NT2/D1 (cell line): ENCODE data around the gene POU2F3.
"Not testable (repeated sequence)": the region's sequence is repeated elsewhere in the genome, so short reads cannot be mapped to it uniquely, and the experiment has no call there.

Experiments used
- DNase-seq: peaks from one replicate; pipeline ENCODE4 v3.0.0-alpha.2; 2011; ENCODE audit warnings: low read depth, low spot score
- H3K27me3 ChIP-seq: 2 replicates; pipeline ENCODE4 v1.6.0; 2011; ENCODE audit warnings: mild to moderate bottlenecking; ENCODE audit not compliant: insufficient read length, insufficient read depth
- H3K36me3 ChIP-seq: 2 replicates; pipeline ENCODE4 v1.6.1; 2011; ENCODE audit warnings: mild to moderate bottlenecking, low read length, mixed read lengths; ENCODE audit not compliant: insufficient read depth, insufficient read length
- H3K4me1 ChIP-seq: 2 replicates; pipeline ENCODE4 v1.5.1; 2011; ENCODE audit not compliant: insufficient read depth, insufficient read length
- H3K4me3 ChIP-seq: 2 replicates; pipeline ENCODE4 v1.5.1; 2011; ENCODE audit warnings: low read depth; ENCODE audit not compliant: insufficient read length
- H3K9ac ChIP-seq: 2 replicates; pipeline ENCODE4 v1.6.0; 2011; ENCODE audit warnings: low read depth; ENCODE audit not compliant: insufficient read length
- H3K9me3 ChIP-seq: 2 replicates; pipeline ENCODE4 v1.5.1; 2011; ENCODE audit warnings: mild to moderate bottlenecking, low read length; ENCODE audit not compliant: insufficient read depth
- SUZ12 ChIP-seq: IDR thresholded peaks from 2 replicates; pipeline ENCODE4 v1.6.1; 2011; ENCODE audit not compliant: insufficient read length, insufficient read depth; ENCODE audit errors: extremely low read depth
- YY1 ChIP-seq: IDR thresholded peaks from 2 replicates; pipeline ENCODE4 v1.6.1; 2011; ENCODE audit not compliant: insufficient read length, insufficient read depth
- ZNF274 ChIP-seq: IDR thresholded peaks from 2 replicates; pipeline ENCODE4 v1.6.1; 2011; ENCODE audit warnings: mild to moderate bottlenecking, low read depth, low read length

POU2F3 gene

DNA sequence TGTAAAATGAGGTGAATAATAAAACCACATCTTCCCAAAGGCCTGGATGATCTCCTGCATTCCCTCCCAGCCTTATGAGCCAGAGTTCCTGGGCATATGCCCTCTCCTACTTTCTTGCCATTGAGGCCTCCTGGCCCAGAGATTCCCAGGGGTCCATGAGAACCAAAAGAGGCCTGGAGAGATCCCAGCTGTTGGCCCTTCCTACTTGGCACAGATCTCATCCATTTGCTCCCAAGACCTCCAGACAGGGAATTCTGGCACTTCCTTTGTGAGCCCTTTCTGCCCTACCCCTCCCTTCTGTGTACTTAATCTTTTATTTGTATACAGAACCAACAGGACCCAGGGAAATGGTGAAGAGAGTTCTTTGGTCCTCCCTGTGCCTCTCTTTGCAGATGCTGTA lies 21.4 kb downstream of the POU2F3 start:
- DNase-seq = no peak
- Histone ChIP-seq H3K9me3 (no peaks in the 10 kb centered on the region), H3K4me3 (no peak overlapping the region), H3K27me3 (no peaks in the 10 kb centered on the region), H3K9ac (no peak overlapping the region), H3K4me1 (peaks cover 2% of the 10 kb centered on the region), H3K36me3 (no peaks in the 10 kb centered on the region)
- TF ChIP-seq SUZ12 (no peak), ZNF274 (no peak), YY1 (no peak)

DNA sequence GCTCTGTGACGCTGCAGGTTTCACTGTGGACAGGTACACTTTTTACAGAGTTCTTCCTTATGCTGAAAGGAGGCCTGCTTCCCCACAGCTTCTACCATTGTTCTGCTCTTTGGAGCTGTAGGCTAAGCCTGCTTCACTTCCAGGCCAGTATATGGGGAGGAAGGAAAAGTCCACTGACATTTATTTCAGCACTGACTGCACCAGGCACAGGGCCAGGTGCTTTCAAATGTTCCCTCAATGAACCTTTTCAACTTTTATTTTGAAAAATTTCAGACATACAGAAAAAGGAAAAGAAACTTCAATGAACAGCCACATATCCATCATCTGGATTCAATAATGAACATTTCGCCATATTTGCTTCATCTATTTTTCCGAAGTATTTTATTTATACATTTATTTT lies 22.0 kb downstream of the POU2F3 start:
- no peaks in the 10 kb centered on the region for H3K9me3 ChIP-seq
- no peaks in the 10 kb centered on the region for H3K36me3 ChIP-seq
- H3K27me3 ChIP-seq = no peaks in the 10 kb centered on the region
- H3K9ac ChIP-seq = no peak overlapping the region
- TF ChIP-seq ZNF274 = no peak
- H3K4me3 ChIP-seq = no peak overlapping the region
- peaks cover 2% of the 10 kb centered on the region for H3K4me1 ChIP-seq
- no peak for DNase-seq

DNA sequence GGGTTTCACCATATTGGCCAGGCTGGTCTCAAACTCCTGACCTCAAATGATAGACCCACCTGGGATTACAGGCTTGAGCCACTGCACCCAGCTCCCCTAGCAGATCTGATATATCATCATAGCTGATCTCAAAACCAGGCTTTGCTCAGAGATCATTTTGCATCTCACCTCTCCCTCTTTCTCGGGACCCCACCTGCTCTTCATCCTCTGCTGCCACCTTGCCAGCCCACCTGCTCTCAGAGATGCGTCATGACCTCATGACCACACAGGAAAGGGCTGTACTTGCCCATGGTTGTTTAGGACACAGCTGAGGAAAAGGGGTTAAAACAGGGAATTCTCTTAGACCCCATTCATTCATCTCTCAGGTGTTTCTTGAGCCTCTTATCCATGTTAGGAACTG lies 27.4 kb downstream of the POU2F3 start:
- Histone ChIP-seq H3K9me3 (no peaks in the 10 kb centered on the region), H3K9ac (no peak overlapping the region), H3K36me3 (no peaks in the 10 kb centered on the region), H3K4me1 (no peaks in the 10 kb centered on the region), H3K27me3 (no peaks in the 10 kb centered on the region), H3K4me3 (no peak overlapping the region)
- DNase-seq = no peak
- no peak for TF ChIP-seq SUZ12
- no peak for TF ChIP-seq YY1
- no peak for TF ChIP-seq ZNF274

DNA sequence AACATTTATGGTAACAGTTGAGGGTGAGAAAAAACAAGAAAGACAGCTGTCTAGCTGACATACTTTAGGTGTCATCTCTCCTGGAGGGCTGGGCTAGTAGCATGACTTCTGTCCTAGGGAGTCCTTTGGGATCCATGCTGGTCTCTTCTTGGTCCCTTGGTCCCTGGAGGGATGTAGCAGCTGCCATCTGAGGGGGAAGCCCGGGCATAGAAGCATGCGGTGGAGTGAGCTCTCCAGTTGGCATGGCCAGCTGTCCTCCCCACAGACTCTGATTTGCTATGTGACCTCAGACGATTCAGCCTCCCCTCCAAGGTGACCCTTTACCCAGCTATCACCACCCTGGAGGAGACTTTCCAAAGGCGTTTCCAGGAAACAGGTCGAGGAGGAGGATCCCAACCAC lies 28.7 kb downstream of the POU2F3 start:
- DNase-seq = no peak
- H3K36me3 ChIP-seq = no peaks in the 10 kb centered on the region
- no peaks in the 10 kb centered on the region for H3K4me1 ChIP-seq
- H3K9me3 ChIP-seq = no peaks in the 10 kb centered on the region
- H3K4me3 ChIP-seq = no peak overlapping the region
- H3K9ac ChIP-seq = no peak overlapping the region
- no peaks in the 10 kb centered on the region for H3K27me3 ChIP-seq
- TF ChIP-seq ZNF274 = no peak
- TF ChIP-seq YY1 = no peak

DNA sequence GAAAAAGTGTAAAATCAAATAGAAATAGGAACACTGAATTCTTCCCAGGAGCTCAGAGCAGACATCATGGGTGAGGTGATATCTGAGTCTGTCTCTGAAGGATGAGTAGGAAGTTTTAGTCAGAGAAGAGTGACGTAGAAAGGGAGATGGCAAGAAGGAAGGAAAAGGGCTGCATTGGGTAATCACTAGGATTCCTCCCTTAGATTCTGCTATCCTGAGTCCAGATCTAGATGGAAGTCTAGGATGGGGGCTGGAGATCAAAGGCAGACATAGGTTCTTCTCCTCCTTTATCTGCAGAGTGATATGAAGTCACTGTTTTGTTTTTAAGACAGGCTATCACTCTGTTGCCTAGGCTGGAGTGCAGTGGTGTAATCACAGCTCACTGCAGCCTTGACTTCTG lies 30.4 kb downstream of the POU2F3 start:
- Histone ChIP-seq H3K27me3 (no peaks in the 10 kb centered on the region), H3K9ac (no peak overlapping the region), H3K36me3 (no peaks in the 10 kb centered on the region), H3K4me1 (no peaks in the 10 kb centered on the region), H3K4me3 (no peak overlapping the region), H3K9me3 (no peaks in the 10 kb centered on the region)
- TF ChIP-seq YY1 (no peak), SUZ12 (no peak), ZNF274 (no peak)
- no peak for DNase-seq

DNA sequence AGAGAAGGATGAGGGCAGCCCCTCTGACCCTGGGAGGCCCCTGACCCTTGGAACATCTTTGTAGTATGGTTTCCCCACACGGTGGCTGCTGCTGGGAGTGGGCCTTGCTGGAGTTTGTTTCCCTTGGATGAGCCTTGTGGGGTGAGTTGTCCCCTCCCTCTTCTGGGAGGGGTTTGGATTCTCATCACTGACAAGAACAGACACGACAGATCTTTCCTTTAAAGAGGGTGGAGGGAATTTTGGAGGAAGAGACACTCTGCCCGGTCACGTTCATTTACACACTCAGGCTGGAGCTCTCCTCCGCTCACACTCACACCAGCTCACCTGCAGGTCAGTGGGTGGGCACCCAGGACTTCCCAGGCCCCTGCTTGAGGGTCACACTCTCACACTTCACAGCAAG lies 31.7 kb downstream of the POU2F3 start:
- H3K4me1 ChIP-seq = no peaks in the 10 kb centered on the region
- H3K4me3 ChIP-seq = no peak overlapping the region
- H3K27me3 ChIP-seq = no peaks in the 10 kb centered on the region
- H3K36me3 ChIP-seq = no peaks in the 10 kb centered on the region
- no peak overlapping the region for H3K9ac ChIP-seq
- no peaks in the 10 kb centered on the region for H3K9me3 ChIP-seq
- DNase-seq = no peak
- TF ChIP-seq YY1 (no peak), SUZ12 (no peak), ZNF274 (no peak)

DNA sequence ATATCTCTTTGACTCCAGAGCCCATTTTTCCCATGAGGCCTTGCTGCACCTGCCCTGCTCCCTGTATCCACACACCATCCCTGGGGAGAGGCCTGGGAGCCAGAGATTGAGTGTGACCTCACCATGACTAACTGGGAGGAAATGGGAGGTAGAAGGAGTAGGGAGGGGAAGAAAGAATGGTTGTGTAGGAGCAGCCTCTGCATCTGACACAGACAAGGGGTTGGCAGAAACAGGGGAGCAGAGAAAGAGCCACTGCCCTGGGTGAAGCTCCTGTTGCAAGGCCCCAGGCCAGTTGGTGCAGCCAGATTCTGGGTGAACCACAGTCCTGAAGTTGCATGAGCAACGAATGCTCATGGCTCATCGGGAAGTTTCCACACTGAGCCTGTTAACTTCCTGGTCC lies 32.4 kb downstream of the POU2F3 start:
- Histone ChIP-seq H3K9me3 (no peaks in the 10 kb centered on the region), H3K36me3 (no peaks in the 10 kb centered on the region), H3K27me3 (no peaks in the 10 kb centered on the region), H3K9ac (no peak overlapping the region), H3K4me1 (no peaks in the 10 kb centered on the region), H3K4me3 (no peak overlapping the region)
- TF ChIP-seq SUZ12 (no peak), ZNF274 (no peak), YY1 (no peak)
- DNase-seq = no peak

DNA sequence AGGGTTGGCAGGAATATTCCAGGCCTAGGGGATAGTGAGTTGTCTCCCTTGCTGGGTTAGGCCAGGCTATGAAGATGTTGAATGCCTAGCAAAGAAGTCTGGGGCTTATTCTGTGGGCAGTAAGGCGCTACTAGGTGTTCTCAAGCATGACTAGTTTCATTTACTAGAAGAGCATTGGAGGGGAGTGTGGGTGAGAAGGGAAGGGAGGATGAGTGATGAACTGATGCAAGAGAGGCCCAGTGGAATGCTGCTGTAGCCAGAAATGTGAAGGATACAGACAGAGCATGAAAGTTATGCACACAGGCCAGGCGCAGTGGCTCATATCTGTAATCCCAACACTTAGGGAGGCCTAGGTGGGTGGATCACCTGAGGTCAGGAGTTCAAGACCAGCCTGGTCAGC lies 33.5 kb downstream of the POU2F3 start:
- no peaks in the 10 kb centered on the region for H3K27me3 ChIP-seq
- no peak for DNase-seq
- H3K9me3 ChIP-seq = no peaks in the 10 kb centered on the region
- no peak overlapping the region for H3K4me3 ChIP-seq
- no peak overlapping the region for H3K9ac ChIP-seq
- no peaks in the 10 kb centered on the region for H3K36me3 ChIP-seq
- H3K4me1 ChIP-seq = no peaks in the 10 kb centered on the region
- TF ChIP-seq ZNF274 (no peak), SUZ12 (no peak), YY1 (no peak)

DNA sequence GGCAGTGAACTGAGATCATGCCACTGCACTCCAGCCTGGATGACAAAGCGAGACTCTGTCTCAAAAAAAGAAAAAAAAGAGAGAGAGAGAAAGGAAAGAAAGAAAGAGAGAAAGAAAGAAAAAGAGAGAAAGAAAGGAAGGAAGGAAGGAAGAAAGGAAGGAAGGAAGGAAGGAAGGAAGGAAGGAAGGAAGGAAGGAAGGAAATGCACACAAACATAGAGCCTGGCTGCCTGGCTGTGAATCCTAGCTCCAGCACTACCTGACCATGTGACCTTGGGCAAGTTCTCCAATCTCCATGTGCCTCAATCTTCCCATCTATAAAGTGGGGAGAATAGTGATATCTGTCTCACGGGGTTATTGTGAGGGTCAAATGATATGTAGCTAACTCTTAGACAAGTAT lies 34.0 kb downstream of the POU2F3 start:
- not testable (repeated sequence) for H3K4me3 ChIP-seq, H3K9ac ChIP-seq, DNase-seq, H3K27me3 ChIP-seq, H3K9me3 ChIP-seq, H3K36me3 ChIP-seq, H3K4me1 ChIP-seq
